ENCODE data around the gene NSF.
"Not testable (repeated sequence)": the region's sequence is repeated elsewhere in the genome, so short reads cannot be mapped to it uniquely, and the experiment has no call there.

GRCh38 chr17:46603125-46603524, 12.7 kb downstream of the NSF start:
- TF ChIP-seq, protein P1, sequence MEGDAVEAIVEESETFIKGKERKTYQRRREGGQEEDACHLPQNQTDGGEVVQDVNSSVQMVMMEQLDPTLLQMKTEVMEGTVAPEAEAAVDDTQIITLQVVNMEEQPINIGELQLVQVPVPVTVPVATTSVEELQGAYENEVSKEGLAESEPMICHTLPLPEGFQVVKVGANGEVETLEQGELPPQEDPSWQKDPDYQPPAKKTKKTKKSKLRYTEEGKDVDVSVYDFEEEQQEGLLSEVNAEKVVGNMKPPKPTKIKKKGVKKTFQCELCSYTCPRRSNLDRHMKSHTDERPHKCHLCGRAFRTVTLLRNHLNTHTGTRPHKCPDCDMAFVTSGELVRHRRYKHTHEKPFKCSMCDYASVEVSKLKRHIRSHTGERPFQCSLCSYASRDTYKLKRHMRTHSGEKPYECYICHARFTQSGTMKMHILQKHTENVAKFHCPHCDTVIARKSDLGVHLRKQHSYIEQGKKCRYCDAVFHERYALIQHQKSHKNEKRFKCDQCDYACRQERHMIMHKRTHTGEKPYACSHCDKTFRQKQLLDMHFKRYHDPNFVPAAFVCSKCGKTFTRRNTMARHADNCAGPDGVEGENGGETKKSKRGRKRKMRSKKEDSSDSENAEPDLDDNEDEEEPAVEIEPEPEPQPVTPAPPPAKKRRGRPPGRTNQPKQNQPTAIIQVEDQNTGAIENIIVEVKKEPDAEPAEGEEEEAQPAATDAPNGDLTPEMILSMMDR (conservative IDR thresholded peaks at IDR 0.05 in 1 of 2, IDR thresholded peaks at IDR 0.05 in 1 of 2; ENCODE audit: low read depth in 1 of 2, low read length in 2 of 2), result not testable (repeated sequence)
- not testable (repeated sequence) for TF ChIP-seq EZH2 (IDR thresholded peaks at IDR 0.05; ENCODE audit: low read length, missing control alignments)
